ENCODE results near the gene RAET1E.
A peak's percentile ranks its signal among the peaks of the same experiment; 100 is the strongest.
"Not testable (repeated sequence)": the region's sequence is repeated elsewhere in the genome, so short reads cannot be mapped to it uniquely, and the experiment has no call there.

The RAET1E gene

DNA sequence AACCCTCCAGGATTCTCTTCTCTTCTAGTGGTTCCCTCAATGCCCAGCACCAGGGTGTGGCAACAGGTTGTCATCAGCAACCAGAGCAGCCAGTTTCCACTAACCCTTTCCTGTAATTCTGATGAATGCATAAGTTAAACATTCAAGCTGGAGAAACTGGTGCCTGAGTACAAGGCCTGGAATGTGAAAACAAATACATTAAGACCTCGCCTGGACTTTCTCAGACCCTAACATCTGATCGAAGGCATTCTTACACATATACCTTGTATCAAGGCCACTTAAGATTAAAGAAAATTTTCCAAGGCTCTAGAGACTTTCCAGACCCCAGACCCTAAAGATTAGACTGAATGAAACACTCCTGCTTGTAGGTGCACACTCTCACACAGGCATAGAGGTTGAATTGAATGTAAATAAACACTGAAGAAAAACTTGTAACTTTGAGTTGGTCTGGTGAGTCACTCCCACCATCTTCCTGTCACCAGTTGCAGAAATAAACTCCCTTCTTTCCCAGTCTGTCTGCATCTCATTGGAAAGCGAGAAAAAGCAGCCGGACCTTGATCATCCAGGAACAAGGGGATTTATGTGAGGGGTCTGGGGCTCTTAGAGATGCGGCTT, 42.8 kb downstream of the RAET1E start:
- Mint-ChIP-seq H3K4me1 (peaks cover 26% of the 10 kb centered on the region), H3K9me3 (no peaks in the 10 kb centered on the region), H3K27me3 (peaks cover 29% of the 10 kb centered on the region), H3K4me3 (no peak overlapping the region), H3K27ac (no peak overlapping the region)
- no peak for ATAC-seq
- DNase-seq = no peak

DNA sequence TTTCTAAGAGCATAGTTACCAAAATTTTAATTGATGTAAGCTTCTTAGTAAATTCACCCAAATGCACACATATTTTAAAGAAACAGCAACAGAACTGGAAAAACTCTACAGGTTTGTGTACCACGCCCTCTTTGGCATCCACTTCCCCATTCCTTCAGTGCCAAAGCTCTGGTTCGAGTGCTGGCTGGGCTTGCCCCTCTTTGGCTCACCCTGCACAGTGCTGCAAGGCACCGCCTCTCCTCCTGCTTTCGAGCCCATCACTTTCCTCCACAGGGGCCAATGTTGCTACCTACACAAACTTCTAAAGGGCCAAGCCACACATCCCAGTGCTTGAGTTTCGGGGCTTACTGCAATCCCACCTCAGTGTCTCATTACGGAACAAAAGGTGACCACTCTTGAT, 43.4 kb downstream of the RAET1E start:
- no peaks in the 10 kb centered on the region for H3K9me3 Mint-ChIP-seq
- ATAC-seq (no peak), DNase-seq (no peak)
- no peak overlapping the region for H3K4me3 Mint-ChIP-seq
- H3K27me3 Mint-ChIP-seq = peaks cover 32% of the 10 kb centered on the region
- no peak overlapping the region for H3K27ac Mint-ChIP-seq
- peaks cover 26% of the 10 kb centered on the region for H3K4me1 Mint-ChIP-seq

DNA sequence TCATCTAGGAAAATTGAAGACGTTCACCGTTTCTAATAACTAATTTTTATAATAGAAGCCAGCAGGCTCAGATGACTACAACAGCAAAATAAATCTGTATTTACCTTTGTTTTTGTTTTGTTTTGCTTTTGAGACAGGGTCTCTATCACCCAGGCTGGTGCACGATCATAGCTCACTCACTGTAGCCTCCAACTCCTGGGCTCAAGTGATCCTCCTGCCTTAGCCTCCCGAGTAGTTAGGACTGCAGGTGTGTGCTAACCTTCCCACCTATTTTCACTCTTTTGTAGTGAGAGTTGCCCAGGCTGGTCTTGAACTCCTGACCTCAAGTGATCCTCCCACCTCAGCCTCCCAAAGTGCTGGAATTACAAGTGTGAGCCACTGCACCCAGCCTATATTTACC, 43.9 kb downstream of the RAET1E start:
- ATAC-seq, H3K4me3 Mint-ChIP-seq, H3K9me3 Mint-ChIP-seq, DNase-seq, H3K27ac Mint-ChIP-seq: not testable (repeated sequence)
- peaks cover 33% of the 10 kb centered on the region for H3K27me3 Mint-ChIP-seq
- H3K4me1 Mint-ChIP-seq = peaks cover 26% of the 10 kb centered on the region

DNA sequence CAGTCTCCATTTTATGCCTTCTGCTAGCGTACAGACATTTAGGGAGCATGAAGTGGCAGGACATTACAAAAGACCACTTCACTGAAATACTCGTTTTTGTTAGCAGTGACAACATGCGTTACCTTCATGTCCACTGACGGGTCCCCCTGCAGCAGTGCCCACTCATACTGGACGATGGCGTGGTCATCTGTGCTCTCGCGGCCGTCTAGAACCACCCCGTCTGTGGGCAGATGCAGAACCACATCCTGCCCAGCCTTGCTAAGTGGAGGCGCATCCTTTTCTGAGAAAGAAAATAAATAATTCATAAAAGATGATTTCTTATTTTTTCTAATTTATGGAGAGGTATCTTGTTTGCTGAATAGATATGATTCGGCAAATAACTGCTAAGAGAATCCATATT, 45.0 kb downstream of the RAET1E start:
- no peak overlapping the region for H3K27ac Mint-ChIP-seq
- peak; percentile 49 for ATAC-seq
- peaks cover 26% of the 10 kb centered on the region for H3K4me1 Mint-ChIP-seq
- no peak overlapping the region for H3K4me3 Mint-ChIP-seq
- peaks cover 33% of the 10 kb centered on the region for H3K27me3 Mint-ChIP-seq
- H3K9me3 Mint-ChIP-seq = no peaks in the 10 kb centered on the region
- peak in 1 of 2 donors; percentile 31 for DNase-seq

GRCh38 chr6:149852180-149852579, 45.7 kb downstream of the RAET1E start:
- no peak overlapping the region for H3K27ac Mint-ChIP-seq
- H3K4me1 Mint-ChIP-seq = peaks cover 26% of the 10 kb centered on the region
- H3K27me3 Mint-ChIP-seq = peaks cover 33% of the 10 kb centered on the region
- peak; percentile 71 for ATAC-seq
- no peak overlapping the region for H3K4me3 Mint-ChIP-seq
- H3K9me3 Mint-ChIP-seq = no peaks in the 10 kb centered on the region
- DNase-seq = no peak

- H3K27me3 Mint-ChIP-seq = peaks cover 33% of the 10 kb centered on the region
- DNase-seq (no peak), ATAC-seq (no peak)
- H3K27ac Mint-ChIP-seq = no peak overlapping the region
- no peaks in the 10 kb centered on the region for H3K9me3 Mint-ChIP-seq
- peaks cover 26% of the 10 kb centered on the region for H3K4me1 Mint-ChIP-seq
- no peak overlapping the region for H3K4me3 Mint-ChIP-seq
These were observed 46.3 kb downstream of the RAET1E start for GRCh38 chr6:149851461-149852110.

- H3K9me3 Mint-ChIP-seq, DNase-seq, H3K27ac Mint-ChIP-seq, H3K4me3 Mint-ChIP-seq, ATAC-seq: not testable (repeated sequence)
- Mint-ChIP-seq H3K4me1 (peaks cover 19% of the 10 kb centered on the region), H3K27me3 (peaks cover 20% of the 10 kb centered on the region)
These were observed 49.6 kb downstream of the RAET1E start for GRCh38 chr6:149848343-149848742.

Data from stimulated activated naive CD8-positive, alpha-beta T cell treated with anti-CD3 and anti-CD28 coated beads, Interleukin-15, amount 100 ng/mL, for 72 hours (primary cell).